HG02852 (cell line): Measurements from ENCODE around the gene MBD4.
"Not testable (repeated sequence)": the region's sequence is repeated elsewhere in the genome, so short reads cannot be mapped to it uniquely, and the experiment has no call there.

ENCODE experiments used
- ATAC-seq: cut with Tn5 transposase; IDR thresholded peaks from one replicate; pipeline ENCODE4 v1.9.1; 2021; ENCODE audit warnings: mild to moderate bottlenecking, moderate library complexity; ENCODE audit not compliant: unreplicated experiment

Gene MBD4

DNA sequence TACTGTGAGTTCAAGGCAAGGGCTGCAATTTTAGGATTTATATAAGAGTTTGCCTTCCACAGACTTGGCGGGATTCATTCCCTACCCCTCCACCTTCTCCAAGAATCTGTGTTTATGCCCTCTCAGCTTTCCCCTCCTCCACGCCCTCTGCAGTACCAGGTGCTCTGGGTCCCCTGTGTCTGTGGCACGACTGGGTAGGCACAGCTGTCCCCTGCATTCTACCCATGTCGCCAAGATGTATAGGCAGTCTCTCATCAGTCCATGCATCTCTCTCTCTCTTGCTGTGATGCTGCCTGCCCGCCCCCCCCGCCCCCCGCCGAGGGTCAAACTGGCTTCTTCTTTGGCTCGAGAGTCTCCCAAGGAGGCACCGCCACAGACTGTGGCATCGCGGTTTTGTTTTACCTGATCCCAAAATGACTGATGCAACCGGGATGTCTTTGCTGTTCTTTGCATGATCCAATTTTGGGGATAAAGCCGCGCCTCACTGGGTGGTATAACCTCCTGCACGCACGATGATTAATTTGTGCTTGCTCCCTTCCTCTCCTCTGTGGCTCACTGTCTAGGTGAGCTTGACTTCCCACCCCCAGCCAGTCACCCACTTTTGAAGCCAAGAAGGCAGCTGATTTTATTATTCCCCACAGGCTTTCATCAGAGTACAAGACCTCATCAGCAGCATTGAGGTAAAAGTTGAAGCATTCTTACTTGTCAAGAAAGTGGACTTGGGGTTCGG lies 55.0 kb downstream of the MBD4 start:
- no peak for ATAC-seq

DNA sequence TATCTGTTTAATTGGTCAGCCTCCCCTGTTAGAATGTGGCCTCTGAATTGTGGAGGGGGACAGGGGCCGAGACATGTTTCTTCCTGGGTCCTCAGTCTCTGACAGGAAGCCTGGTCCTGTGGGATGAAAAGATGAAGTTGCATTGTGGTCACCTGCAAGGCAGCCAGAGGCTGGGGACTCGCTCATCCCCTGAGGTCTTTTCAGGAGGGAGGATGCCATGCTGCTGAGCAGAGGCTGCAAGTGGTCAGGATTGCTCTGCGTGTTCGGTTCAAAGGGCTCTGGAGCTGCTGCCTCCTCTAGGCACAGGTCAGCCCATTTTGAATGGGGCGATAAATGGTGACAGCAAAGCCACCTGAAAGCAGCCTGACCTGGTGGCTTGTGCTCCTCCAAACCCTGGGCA lies 55.6 kb downstream of the MBD4 start:
- ATAC-seq, result not testable (repeated sequence)

GRCh38 chr3:129383292-129383860 lies 56.4 kb downstream of the MBD4 start:
- no peak for ATAC-seq

DNA sequence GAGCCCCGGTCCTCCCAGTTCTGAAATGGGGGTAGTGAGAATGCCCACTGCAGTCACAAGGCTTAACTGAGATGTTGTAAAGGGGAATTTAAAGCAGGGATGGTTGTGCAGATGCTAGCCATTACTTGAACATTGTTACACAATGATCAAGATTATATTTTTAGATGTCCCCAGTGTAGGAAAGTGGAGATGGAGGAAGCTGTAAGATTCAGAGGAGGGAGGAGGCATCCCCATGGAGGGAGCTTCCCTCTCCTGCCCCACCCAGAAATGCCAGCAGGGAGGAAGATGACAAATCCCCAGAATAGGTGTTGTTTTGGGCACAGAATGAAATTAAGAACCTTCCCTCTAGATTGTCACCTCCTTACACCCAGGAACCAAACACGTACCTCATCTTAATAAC lies 57.4 kb downstream of the MBD4 start:
- ATAC-seq, result no peak
